D721Med (cell line): ENCODE results near the gene LGR4.

ENCODE experiments used
- DNase-seq: peaks from one replicate; pipeline ENCODE4 v3.0.0; 2011; ENCODE audit warnings: low spot score; ENCODE audit not compliant: insufficient read length
- FAIRE-seq: peaks from 2 replicates; lab custom pipeline; 2011; peaks lifted over from hg19 to GRCh38; lab: Jason Lieb, UNC
- TF ChIP-seq, protein P1 (sequence below): IDR thresholded peaks from 2 replicates; pipeline ENCODE4 v1.5.1; 2012; ENCODE audit warnings: mild to moderate bottlenecking, control low read depth; ENCODE audit not compliant: insufficient read depth; ENCODE audit errors: missing control alignments

Gene LGR4

DNA sequence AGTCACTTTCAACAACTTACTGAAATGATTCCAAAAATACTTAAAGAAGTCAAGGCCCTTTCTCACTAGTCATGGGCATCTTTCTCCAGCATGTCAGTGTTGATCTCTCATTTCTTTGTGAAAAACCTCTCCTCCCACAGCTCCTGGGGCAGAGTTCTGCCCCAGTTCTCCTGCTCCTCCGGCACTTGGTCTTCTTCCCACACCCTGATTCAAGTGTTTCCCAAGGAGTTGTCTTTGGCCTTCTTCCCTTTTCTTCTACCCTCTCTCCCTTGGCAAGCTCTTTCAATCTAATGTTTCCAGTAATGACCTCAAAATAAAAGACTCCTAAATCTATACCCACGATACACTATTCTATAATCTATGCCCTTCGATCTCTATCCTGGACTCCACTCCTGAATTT is 67.5 kb downstream of the LGR4 start:
- no peak for FAIRE-seq
- no peak for DNase-seq
- TF ChIP-seq, protein P1, sequence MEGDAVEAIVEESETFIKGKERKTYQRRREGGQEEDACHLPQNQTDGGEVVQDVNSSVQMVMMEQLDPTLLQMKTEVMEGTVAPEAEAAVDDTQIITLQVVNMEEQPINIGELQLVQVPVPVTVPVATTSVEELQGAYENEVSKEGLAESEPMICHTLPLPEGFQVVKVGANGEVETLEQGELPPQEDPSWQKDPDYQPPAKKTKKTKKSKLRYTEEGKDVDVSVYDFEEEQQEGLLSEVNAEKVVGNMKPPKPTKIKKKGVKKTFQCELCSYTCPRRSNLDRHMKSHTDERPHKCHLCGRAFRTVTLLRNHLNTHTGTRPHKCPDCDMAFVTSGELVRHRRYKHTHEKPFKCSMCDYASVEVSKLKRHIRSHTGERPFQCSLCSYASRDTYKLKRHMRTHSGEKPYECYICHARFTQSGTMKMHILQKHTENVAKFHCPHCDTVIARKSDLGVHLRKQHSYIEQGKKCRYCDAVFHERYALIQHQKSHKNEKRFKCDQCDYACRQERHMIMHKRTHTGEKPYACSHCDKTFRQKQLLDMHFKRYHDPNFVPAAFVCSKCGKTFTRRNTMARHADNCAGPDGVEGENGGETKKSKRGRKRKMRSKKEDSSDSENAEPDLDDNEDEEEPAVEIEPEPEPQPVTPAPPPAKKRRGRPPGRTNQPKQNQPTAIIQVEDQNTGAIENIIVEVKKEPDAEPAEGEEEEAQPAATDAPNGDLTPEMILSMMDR, result no peak

DNA sequence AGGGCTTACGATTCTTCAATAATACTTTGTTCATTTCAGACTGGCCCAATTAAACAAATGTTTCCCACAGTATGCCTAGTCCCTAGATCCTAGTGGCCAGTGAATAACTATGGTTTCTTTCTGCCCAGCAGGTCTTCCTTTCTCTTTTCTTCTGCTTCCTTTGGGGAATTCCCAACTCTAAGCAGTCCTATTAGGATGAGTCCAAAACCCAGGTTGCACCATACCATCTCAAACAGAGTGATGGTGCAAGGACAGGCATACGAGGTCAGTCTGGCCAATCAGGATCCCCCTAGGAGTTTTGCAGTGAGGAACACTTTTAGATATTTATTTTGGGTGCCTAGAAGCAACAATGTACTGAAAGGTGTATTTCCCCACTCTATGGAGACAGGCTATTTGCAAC is 68.2 kb downstream of the LGR4 start:
- no peak for DNase-seq
- FAIRE-seq, result no peak
- TF ChIP-seq, protein P1, result no peak

DNA sequence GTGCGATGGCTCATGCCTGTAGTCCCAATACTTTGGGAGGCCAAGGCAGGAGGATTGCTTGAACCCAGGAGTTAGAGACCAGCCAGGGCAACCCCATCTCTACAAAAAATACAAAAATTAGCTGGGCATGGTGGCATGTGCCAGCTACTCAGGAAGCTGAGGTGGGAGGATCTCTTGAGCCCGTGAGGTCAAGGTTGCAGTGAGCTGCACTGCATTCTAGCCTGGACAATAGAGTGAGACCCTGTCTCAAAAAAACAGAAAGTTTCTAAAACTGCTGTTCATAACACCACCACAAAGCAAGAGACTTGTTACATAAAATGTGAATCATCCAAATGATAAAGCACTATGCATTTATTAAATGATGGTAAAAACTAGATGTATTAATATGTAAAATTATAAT is 69.4 kb downstream of the LGR4 start:
- FAIRE-seq (no peak), DNase-seq (no peak)
- TF ChIP-seq, protein P1, result no peak

DNA sequence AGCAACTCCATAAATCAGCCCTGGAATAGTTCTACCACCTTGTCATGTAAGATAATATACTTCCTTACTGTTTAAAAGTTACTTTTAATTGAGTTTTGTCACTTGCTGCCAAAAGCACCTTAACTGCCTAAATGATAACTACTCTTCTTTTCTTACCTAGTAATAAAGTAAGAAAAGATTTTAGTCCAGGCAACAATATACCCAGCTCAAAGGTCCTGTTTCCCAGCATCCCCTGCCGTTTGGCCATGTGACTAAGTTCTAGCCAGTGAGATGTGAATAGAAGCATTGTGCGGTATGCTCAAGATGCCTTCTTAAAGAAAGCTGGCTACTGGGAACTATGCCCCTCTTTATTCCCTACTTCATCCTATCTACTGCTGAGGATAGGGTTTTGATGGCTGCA is 70.1 kb downstream of the LGR4 start:
- TF ChIP-seq, protein P1, result no peak
- no peak for DNase-seq
- FAIRE-seq, result no peak

DNA sequence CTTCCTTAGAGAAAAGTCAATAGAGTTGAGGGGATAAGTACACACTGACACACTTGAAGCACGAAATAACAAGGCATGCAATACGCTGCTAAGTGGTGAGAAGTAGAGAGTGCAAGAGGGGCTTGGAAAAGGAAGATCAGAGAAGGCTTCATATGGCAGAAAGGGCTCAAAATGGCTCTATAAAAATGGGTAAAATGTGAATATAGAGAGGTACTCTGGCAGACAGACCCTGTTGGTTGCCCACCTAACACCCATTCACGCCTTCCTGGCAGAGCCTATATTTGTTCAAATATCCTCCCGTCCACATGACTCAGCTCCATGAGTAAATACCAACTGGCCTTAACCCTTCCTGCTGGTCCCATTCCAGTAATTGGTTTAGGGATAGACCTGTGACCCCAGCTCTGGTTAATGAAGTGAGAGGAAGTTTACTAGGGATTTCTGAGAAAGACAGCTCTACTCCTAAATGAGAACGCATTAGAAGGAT is 70.7 kb downstream of the LGR4 start:
- TF ChIP-seq, protein P1, result no peak
- FAIRE-seq (no peak), DNase-seq (no peak)

DNA sequence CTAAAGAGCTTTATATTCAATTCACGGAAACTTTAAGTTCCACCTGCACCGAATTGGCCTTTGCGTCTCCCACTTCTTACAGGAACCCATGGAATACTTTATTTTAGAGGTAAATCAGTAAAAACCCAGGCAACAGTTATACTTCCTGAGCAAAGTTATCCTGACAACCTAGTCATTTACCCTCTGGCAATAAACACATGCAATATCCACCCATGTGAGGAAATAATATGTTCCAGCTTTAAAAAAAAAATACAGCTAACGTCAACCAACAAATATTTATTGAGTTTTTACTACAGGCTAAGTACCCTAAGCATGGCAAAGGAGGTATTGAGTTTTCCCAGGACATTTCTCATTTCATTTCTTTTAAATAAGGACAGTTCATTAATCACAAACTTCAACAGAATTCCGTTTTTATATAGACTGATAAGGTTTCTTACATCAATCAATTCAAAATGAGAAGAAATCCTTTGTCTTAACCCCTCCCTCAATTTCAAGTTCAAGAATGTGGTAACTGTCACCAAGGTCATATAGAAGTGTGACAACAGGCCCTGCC is 71.2 kb downstream of the LGR4 start:
- DNase-seq (no peak), FAIRE-seq (no peak)
- TF ChIP-seq, protein P1, result no peak

DNA sequence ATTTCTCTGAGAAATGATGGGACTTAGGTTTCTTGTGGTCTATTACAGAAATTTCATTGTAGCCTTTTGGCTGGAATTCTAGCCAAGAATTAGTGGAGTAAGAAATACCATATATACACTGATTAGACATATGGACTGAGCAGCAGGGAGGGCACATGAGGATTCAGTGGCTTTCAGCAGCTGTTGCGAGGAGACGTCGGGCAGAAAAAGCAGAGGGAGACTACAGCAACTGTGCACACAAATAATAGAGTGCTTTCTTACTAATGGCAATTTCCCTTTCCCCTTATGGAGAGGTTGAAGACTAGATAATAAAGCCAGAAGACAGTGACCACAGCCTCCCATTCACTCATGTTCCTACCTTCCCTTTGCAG is 74.2 kb downstream of the LGR4 start:
- FAIRE-seq (no peak), DNase-seq (no peak)
- TF ChIP-seq, protein P1, result no peak
